HepG2 (cell line): ENCODE data around the gene RARA. TPM values are rescaled to one million over a fixed set of nuclear protein-coding genes. Genes with fewer than 3 reads are reported as not detected.

Experiments
- EEA1 ChIP-seq: sonication (generic); formaldehyde crosslinking; IDR thresholded peaks from 2 replicates; pipeline ENCODE4 v1.5.1; 2020; ENCODE audit warnings: mild to moderate bottlenecking, missing genetic modification reagents, borderline replicate concordance
- ELF3 ChIP-seq: IDR thresholded peaks from 2 replicates; pipeline ENCODE4 v1.6.1; 2016; ENCODE audit warnings: missing genetic modification reagents, missing compliant biosample characterization
- HNRNPH1 ChIP-seq: fragments of 200-400 bp; formaldehyde crosslinking; optimal IDR thresholded peaks from 2 replicates; pipeline ENCODE3; 2017; ENCODE audit warnings: mild to moderate bottlenecking, low read depth, low read length
- IRX3 ChIP-seq: sonication (generic); formaldehyde crosslinking; IDR thresholded peaks from 2 replicates; pipeline ENCODE4 v1.8.1; 2023; ENCODE audit warnings: mild to moderate bottlenecking, low read depth, missing genetic modification reagents, borderline replicate concordance
- MIXL1 ChIP-seq: IDR thresholded peaks from 2 replicates; pipeline ENCODE4 v1.6.1; 2016
- NFATC3 ChIP-seq: sonication (generic); formaldehyde crosslinking; IDR thresholded peaks from 2 replicates; pipeline ENCODE4 v1.5.1; 2020; ENCODE audit warnings: mild to moderate bottlenecking, missing genetic modification reagents
- REPIN1 ChIP-seq: sonication (generic); formaldehyde crosslinking; IDR thresholded peaks from 2 replicates; pipeline ENCODE4 v1.8.0; 2022; ENCODE audit warnings: missing genetic modification reagents, low read depth, mild to moderate bottlenecking, borderline replicate concordance
- ZFP82 ChIP-seq: sonication (generic); formaldehyde crosslinking; IDR thresholded peaks from 2 replicates; pipeline ENCODE4 v1.5.1; 2020; ENCODE audit warnings: mild to moderate bottlenecking, missing genetic modification reagents, borderline replicate concordance
- ZNF30 ChIP-seq: sonication (generic); formaldehyde crosslinking; IDR thresholded peaks from 2 replicates; pipeline ENCODE4 v1.5.0; 2020; ENCODE audit warnings: mild to moderate bottlenecking, missing genetic modification reagents
- polyA plus RNA-seq, 8 experiments: library from polyadenylated mRNA; depleted of rRNA in 3 of 8; stranded (reverse) in 7 of 8; unstranded in 1 of 8; fragments of >200 nt; fragmentation: Illumina TruSeq in 4 of 8; extraction: Trizol in 4 of 8; gene quantifications; 2 replicates each; pipeline versions ENCODE4 v1.2.1 to v1.2.3, GENCODE V29; 2011 to 2016; ENCODE audit warnings: low read depth in 4 of 8, missing spikeins in 1 of 8, mixed read lengths in 1 of 8; ENCODE audit not compliant: insufficient read depth in 1 of 8
- total RNA-seq, 5 experiments: library from RNA; depleted of rRNA; stranded (reverse); fragments of >200 nt; fragmentation: Illumina TruSeq; extraction: Trizol; gene quantifications; 2 replicates each; pipeline ENCODE4 v1.2.3, GENCODE V29; 2016; ENCODE audit warnings: low read depth in 1 of 5
- TF ChIP-seq, protein P1 (sequence below): sonication (generic); formaldehyde crosslinking; IDR thresholded peaks from 2 replicates; pipeline ENCODE4 v1.4.0; 2020; ENCODE audit warnings: missing genetic modification reagents
- TF ChIP-seq, protein P2 (sequence below): sonication (generic); formaldehyde crosslinking; IDR thresholded peaks from 2 replicates; pipeline ENCODE4 v1.9.0; 2021; ENCODE audit warnings: mild to moderate bottlenecking, missing genetic modification reagents
- TF ChIP-seq, protein P3 (sequence below): sonication (generic); formaldehyde crosslinking; IDR thresholded peaks from 2 replicates; pipeline ENCODE4 v1.5.0; 2020; ENCODE audit warnings: mild to moderate bottlenecking, missing genetic modification reagents, borderline replicate concordance
- TF ChIP-seq, protein P4 (sequence below): sonication (generic); formaldehyde crosslinking; conservative IDR thresholded peaks from 2 replicates; pipeline ENCODE4 v1.4.0; 2020; ENCODE audit warnings: missing genetic modification reagents

Gene RARA
- total and polyA plus RNA-seq, 2 of the 13 experiments (the other 11 are each of a cell fraction or from before 2014, with no cell fraction given) = 6.4 to 8.6 TPM

DNA sequence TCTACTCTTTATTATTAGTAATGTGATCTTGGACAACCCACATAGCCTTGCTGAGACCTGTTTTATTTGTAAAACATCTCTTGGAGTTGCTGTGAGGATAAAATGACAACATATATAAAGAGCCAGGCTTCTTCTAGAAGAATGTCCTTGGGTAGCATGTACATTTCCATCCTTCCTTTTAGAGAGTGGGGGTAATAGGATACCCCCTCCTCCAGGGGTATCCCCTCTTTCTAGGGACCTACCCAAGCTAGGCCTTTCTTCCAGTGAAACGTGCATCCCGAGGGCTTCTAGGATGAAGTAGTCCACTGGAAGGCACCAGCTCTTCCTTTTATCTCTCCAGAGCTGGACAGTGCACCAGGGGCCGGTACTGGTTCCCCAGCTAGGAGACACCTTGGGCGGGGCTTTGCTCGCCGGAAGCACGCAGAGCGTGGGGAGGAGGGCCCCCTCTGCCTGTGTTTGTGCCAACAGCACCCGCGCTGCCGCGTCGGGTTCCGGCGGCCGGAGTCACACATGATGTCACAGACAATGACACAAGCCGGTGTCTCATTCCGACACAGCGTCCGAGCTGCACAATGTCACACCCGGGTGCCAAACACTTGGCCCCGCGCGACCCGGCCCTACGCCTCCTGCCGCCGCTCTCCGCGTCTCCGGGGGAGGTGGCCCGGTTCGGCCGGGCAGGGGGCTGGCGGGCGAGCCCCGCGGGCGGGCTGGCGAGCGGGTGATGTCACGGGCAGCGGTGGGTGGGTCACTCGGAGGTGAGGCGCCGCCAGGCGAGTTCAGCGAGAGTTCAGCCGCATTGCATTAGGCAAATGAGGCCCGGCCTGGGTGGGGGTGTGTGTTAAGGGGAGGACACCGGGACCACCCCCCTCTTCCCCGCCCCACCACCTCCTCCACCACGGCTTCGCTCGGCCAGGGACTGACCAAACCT is 32.2 kb downstream of the RARA start (continued):
- TF ChIP-seq, protein P1, sequence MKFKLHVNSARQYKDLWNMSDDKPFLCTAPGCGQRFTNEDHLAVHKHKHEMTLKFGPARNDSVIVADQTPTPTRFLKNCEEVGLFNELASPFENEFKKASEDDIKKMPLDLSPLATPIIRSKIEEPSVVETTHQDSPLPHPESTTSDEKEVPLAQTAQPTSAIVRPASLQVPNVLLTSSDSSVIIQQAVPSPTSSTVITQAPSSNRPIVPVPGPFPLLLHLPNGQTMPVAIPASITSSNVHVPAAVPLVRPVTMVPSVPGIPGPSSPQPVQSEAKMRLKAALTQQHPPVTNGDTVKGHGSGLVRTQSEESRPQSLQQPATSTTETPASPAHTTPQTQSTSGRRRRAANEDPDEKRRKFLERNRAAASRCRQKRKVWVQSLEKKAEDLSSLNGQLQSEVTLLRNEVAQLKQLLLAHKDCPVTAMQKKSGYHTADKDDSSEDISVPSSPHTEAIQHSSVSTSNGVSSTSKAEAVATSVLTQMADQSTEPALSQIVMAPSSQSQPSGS (CRISPR knock-in tag) = peak; percentile 33; the same call in 1 of the 2 replicates
- TF ChIP-seq, protein P2, sequence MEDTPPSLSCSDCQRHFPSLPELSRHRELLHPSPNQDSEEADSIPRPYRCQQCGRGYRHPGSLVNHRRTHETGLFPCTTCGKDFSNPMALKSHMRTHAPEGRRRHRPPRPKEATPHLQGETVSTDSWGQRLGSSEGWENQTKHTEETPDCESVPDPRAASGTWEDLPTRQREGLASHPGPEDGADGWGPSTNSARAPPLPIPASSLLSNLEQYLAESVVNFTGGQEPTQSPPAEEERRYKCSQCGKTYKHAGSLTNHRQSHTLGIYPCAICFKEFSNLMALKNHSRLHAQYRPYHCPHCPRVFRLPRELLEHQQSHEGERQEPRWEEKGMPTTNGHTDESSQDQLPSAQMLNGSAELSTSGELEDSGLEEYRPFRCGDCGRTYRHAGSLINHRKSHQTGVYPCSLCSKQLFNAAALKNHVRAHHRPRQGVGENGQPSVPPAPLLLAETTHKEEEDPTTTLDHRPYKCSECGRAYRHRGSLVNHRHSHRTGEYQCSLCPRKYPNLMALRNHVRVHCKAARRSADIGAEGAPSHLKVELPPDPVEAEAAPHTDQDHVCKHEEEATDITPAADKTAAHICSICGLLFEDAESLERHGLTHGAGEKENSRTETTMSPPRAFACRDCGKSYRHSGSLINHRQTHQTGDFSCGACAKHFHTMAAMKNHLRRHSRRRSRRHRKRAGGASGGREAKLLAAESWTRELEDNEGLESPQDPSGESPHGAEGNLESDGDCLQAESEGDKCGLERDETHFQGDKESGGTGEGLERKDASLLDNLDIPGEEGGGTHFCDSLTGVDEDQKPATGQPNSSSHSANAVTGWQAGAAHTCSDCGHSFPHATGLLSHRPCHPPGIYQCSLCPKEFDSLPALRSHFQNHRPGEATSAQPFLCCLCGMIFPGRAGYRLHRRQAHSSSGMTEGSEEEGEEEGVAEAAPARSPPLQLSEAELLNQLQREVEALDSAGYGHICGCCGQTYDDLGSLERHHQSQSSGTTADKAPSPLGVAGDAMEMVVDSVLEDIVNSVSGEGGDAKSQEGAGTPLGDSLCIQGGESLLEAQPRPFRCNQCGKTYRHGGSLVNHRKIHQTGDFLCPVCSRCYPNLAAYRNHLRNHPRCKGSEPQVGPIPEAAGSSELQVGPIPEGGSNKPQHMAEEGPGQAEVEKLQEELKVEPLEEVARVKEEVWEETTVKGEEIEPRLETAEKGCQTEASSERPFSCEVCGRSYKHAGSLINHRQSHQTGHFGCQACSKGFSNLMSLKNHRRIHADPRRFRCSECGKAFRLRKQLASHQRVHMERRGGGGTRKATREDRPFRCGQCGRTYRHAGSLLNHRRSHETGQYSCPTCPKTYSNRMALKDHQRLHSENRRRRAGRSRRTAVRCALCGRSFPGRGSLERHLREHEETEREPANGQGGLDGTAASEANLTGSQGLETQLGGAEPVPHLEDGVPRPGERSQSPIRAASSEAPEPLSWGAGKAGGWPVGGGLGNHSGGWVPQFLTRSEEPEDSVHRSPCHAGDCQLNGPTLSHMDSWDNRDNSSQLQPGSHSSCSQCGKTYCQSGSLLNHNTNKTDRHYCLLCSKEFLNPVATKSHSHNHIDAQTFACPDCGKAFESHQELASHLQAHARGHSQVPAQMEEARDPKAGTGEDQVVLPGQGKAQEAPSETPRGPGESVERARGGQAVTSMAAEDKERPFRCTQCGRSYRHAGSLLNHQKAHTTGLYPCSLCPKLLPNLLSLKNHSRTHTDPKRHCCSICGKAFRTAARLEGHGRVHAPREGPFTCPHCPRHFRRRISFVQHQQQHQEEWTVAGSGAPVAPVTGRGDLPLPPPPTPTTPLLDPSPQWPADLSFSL (CRISPR knock-in tag) = 0 out of 2 replicates have a peak, but pooled peaks have one; percentile 23
- TF ChIP-seq, protein P3, sequence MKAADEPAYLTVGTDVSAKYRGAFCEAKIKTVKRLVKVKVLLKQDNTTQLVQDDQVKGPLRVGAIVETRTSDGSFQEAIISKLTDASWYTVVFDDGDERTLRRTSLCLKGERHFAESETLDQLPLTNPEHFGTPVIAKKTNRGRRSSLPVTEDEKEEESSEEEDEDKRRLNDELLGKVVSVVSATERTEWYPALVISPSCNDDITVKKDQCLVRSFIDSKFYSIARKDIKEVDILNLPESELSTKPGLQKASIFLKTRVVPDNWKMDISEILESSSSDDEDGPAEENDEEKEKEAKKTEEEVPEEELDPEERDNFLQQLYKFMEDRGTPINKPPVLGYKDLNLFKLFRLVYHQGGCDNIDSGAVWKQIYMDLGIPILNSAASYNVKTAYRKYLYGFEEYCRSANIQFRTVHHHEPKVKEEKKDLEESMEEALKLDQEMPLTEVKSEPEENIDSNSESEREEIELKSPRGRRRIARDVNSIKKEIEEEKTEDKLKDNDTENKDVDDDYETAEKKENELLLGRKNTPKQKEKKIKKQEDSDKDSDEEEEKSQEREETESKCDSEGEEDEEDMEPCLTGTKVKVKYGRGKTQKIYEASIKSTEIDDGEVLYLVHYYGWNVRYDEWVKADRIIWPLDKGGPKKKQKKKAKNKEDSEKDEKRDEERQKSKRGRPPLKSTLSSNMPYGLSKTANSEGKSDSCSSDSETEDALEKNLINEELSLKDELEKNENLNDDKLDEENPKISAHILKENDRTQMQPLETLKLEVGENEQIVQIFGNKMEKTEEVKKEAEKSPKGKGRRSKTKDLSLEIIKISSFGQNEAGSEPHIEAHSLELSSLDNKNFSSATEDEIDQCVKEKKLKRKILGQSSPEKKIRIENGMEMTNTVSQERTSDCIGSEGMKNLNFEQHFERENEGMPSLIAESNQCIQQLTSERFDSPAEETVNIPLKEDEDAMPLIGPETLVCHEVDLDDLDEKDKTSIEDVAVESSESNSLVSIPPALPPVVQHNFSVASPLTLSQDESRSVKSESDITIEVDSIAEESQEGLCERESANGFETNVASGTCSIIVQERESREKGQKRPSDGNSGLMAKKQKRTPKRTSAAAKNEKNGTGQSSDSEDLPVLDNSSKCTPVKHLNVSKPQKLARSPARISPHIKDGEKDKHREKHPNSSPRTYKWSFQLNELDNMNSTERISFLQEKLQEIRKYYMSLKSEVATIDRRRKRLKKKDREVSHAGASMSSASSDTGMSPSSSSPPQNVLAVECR (CRISPR knock-in tag) = peak; percentile 93; the same call in 1 of the 2 replicates
- TF ChIP-seq, protein P4, sequence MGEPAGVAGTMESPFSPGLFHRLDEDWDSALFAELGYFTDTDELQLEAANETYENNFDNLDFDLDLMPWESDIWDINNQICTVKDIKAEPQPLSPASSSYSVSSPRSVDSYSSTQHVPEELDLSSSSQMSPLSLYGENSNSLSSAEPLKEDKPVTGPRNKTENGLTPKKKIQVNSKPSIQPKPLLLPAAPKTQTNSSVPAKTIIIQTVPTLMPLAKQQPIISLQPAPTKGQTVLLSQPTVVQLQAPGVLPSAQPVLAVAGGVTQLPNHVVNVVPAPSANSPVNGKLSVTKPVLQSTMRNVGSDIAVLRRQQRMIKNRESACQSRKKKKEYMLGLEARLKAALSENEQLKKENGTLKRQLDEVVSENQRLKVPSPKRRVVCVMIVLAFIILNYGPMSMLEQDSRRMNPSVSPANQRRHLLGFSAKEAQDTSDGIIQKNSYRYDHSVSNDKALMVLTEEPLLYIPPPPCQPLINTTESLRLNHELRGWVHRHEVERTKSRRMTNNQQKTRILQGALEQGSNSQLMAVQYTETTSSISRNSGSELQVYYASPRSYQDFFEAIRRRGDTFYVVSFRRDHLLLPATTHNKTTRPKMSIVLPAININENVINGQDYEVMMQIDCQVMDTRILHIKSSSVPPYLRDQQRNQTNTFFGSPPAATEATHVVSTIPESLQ = no peak
- TF ChIP-seq ZFP82 (CRISPR knock-in tag) (no peak), HNRNPH1 (no peak), REPIN1 (0 out of 2 replicates have a peak, but pooled peaks have one; percentile 17), ZNF30 (CRISPR knock-in tag) (no peak), IRX3 (CRISPR knock-in tag) (no peak), NFATC3 (no peak), MIXL1 (CRISPR knock-in tag) (no peak), ELF3 (CRISPR knock-in tag) (peak; percentile 75; the same call in 1 of the 2 replicates), EEA1 (CRISPR knock-in tag) (peak; percentile 65; the same call in 1 of the 2 replicates)
